GM12801 (cell line): ENCODE measurements around the gene DNAH8.

Experiments used
- TF ChIP-seq, protein P1 (sequence below): IDR thresholded peaks from one replicate; pipeline ENCODE4 v1.5.1; 2011; ENCODE audit warnings: control low read depth; ENCODE audit not compliant: insufficient read length; ENCODE audit errors: extremely low read depth

DNAH8 gene

DNA sequence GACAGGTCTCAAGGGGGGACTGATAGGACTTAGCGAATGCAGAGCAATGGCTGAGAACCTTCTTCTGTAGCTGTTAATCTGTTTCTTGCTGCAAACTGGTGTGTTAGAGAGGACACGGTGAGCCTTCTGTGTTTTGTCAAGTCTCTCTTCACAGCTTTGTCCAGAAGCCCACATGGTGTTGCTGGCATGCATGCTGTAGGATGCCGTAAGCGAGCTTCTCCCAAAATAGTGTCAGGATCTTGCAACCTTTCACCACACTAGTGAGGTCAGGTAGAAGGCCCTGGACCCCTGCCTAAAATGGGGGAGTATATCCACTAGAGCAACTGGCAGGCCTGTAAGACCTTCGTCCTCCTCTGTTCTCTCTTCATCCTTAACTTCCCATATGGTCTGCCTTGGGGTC, 281.6 kb downstream of the DNAH8 start:
- TF ChIP-seq, protein P1, sequence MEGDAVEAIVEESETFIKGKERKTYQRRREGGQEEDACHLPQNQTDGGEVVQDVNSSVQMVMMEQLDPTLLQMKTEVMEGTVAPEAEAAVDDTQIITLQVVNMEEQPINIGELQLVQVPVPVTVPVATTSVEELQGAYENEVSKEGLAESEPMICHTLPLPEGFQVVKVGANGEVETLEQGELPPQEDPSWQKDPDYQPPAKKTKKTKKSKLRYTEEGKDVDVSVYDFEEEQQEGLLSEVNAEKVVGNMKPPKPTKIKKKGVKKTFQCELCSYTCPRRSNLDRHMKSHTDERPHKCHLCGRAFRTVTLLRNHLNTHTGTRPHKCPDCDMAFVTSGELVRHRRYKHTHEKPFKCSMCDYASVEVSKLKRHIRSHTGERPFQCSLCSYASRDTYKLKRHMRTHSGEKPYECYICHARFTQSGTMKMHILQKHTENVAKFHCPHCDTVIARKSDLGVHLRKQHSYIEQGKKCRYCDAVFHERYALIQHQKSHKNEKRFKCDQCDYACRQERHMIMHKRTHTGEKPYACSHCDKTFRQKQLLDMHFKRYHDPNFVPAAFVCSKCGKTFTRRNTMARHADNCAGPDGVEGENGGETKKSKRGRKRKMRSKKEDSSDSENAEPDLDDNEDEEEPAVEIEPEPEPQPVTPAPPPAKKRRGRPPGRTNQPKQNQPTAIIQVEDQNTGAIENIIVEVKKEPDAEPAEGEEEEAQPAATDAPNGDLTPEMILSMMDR: no peak

DNA sequence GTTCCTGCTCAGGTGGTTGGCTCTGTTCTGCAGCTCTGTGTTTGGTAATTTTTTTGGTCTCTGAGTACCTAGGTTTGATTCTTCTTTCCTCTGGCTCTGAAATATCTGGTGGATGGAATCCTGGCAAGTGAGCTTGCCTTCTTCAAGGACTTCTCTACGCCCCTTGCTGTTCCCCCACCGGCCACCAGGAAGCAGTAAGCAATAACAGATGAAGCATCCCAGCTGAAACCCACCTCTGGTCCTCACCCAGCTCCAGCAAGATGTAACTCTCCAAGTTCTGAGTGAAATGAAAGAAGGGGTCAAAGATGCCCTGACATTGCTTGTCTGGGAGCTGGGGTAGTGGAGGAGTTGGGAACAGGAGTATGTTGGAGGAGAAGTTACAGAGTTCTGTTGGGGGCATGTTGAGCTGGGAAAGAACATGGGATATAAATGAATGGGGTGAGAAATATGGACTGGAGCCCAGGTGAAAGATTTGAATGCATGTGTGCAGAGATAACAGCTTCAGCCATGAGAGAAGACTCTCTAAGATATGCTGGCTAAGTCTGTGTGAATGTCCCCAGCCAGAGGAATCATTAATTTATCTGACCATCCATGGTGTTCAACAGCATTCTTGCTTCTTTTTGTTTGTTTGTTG, 282.1 kb downstream of the DNAH8 start:
- TF ChIP-seq, protein P1: no peak

DNA sequence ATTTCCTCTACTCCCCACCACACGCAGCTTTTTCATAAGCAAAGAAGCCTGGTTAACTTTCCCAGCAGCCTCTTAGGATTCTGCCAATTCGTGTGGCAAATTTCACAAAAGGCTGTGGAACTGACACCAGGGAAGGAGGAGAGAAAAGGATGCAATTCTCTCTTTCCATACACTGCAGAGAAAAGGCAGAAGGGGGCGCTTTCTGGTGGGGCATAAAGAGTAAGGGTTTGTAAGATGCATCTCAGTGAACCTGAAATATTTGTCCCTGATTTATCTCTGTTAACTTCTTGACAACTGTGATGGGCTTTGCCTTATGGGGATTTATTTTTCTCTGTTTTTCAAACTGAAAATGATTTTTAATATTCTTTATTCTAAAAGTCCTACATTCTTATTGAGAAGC, 288.0 kb downstream of the DNAH8 start:
- TF ChIP-seq, protein P1: no peak

DNA sequence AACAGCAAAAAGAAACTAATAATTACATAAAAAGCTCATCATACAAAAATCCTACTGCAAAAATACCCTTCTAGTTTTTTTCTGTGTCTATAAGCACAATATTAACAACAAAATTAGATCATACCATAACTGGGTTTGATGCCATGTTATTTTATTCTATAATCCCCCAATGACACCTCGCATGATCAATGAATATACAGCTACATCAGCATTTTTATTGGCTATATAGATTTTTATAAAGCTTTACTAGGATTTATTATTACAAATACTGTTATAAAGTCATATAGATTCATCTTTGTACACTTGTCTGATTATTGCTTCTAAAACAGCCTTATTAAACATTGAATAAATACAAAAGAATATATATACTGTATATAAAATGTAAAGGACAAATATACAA, 288.4 kb downstream of the DNAH8 start:
- TF ChIP-seq, protein P1: no peak

DNA sequence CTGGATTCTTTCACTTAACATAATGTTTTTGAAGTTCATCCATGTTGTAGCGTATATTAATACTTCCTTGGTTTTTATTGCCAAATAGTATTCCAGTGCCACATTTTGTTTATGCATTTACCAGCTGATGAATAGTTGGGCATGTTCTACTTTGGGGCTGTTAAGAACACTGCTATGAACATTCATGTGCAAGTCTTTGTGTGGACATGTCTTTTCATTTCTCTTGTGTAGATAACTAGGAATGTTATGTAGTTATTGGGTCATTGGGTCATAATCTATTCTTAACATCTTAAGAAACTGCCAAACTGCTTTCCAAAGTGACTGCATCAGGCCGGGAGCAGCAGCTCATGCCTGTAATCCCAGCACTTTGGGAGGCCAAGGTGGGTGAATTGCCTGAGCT, 289.7 kb downstream of the DNAH8 start:
- TF ChIP-seq, protein P1: no peak

DNA sequence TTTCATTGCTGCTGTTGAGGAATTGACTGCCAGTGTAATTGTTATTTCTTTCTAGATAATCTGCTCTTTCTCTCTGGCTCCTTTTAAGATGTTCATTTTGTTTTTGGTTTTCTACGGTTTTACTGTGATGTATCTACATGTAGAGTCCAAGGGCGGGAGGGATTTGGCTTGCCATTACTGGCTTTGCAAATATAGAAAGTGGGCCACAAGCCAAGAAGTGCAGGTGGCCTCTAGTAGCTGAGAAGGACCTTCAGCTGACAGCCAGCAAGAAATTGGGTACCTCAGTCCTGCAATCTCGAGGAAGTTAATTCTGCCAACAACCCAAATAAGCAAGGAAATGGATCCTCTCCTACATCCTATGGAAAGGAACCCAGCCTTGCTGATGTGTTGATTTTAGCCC, 290.7 kb downstream of the DNAH8 start:
- TF ChIP-seq, protein P1: no peak

DNA sequence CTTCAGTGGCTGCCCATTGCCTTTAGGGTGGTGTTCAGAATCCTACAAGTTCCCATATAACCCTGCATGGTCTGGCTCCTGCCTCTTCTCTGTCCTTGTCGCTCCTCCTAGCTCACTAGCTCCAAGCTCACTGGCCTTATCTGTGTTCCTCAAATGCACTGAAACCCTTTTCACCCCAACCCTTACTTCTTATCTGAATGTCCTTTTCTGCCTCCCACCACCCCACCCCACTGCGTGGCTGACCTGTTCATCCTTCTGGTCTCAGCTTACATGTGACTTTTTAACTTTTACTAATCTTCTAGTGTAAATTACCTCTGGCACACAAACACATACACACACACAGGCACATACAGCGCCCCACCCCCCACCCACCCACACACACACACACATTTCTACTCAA, 292.5 kb downstream of the DNAH8 start:
- TF ChIP-seq, protein P1: no peak
